ENCODE results near the gene PLEKHA7. TPM values are rescaled to one million over a fixed set of nuclear protein-coding genes. Genes with fewer than 3 reads are reported as not detected.

PLEKHA7 gene
- total RNA-seq, 2 experiments from 2014 or later: 0.47 to 0.50 TPM

DNA sequence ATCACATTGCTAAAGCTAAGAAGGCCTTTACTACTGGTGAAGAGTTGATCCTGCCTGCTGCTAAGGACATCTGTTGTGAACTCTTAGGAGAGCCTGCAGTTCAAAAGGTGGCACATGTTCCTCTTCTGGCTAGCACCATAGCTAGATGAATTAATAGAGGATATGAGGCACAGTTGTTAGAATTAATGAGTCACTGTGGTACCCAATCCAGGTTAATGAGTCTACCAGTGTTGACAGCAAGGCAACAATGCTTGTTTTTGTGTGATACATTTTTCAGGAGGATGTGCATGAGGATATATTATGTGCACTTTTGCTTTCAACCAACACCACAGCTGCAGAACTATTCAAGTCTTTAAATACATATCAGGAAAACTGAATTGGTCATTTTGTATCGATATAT lies 263.8 kb downstream of the PLEKHA7 start:
- Mint-ChIP-seq H3K27me3 (ENCODE audit: low read depth) (no peaks in the 10 kb centered on the region), H3K9me3 (ENCODE audit: insufficient read depth) (no peaks in the 10 kb centered on the region)

DNA sequence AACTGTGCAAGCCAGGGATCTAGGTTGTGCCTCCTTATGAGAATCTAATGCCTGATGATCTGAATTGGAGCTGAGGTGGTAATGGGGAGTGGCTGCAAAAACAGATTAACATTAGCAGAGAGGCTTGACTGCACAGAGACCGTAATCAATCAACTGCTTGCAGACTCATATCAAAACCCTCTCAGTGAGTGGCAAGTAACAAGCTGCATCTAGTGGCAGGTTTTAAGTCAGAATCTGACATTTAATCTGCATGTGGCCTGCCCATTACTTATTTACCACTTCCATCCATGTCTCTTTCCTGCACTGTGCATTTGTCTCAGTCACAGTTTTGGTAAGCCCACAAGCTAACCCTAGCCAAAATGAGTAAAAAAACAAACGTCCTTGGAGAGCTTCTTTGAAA lies 264.5 kb downstream of the PLEKHA7 start:
- CTCF ChIA-PET: interaction anchor here (1.8 to 2.2 kb wide), 2 partner anchors 11 to 36 kb away, joined by 6 to 21 read pairs; partner anchors contain the start of gene C11orf58
- ATAC-seq: no peak

More for the DNA sequence above, 263.8 kb downstream of the PLEKHA7 start:
- H3K27ac Mint-ChIP-seq: no peak overlapping the region
- H3K36me3 Mint-ChIP-seq (ENCODE audit: low read depth): peaks cover 68% of the 10 kb centered on the region
- DNase-seq (no peak), ATAC-seq (no peak)
- H3K4me1 Mint-ChIP-seq (ENCODE audit: low read depth): peaks cover 3% of the 10 kb centered on the region
- ChIA-PET CTCF (interaction anchor here (1.8 to 2.2 kb wide), 2 partner anchors 12 to 36 kb away, joined by 6 to 21 read pairs; partner anchors contain the start of gene C11orf58), POLR2A (interaction anchor here (5.4 kb wide), 1 partner anchor 12 kb away, joined by 39 read pairs; the partner anchor contains the start of gene C11orf58)
- H3K4me3 Mint-ChIP-seq: no peak overlapping the region

GRCh38 chr11:16749092-16749491 lies 265.1 kb downstream of the PLEKHA7 start:
- ChIA-PET CTCF (interaction anchor here (1.8 to 2.2 kb wide), 2 partner anchors 11 to 37 kb away, joined by 6 to 21 read pairs; partner anchors contain the start of gene C11orf58), POLR2A (interaction anchor here (0.6 to 5.4 kb wide), 3 partner anchors 11 to 1775 kb away, joined by 3 to 39 read pairs (median 3); partner anchors contain the start of gene C11orf58)
- no peak for ATAC-seq
- DNase-seq: no peak
- H3K27ac Mint-ChIP-seq: no peak overlapping the region
- peaks cover 76% of the 10 kb centered on the region for H3K36me3 Mint-ChIP-seq (ENCODE audit: low read depth)
- H3K4me1 Mint-ChIP-seq (ENCODE audit: low read depth): peaks cover 9% of the 10 kb centered on the region
- no peak overlapping the region for H3K4me3 Mint-ChIP-seq
- H3K9me3 Mint-ChIP-seq (ENCODE audit: insufficient read depth): no peaks in the 10 kb centered on the region
- no peaks in the 10 kb centered on the region for H3K27me3 Mint-ChIP-seq (ENCODE audit: low read depth)

More for the DNA sequence above, 264.5 kb downstream of the PLEKHA7 start:
- Mint-ChIP-seq H3K27me3 (ENCODE audit: low read depth) (no peaks in the 10 kb centered on the region), H3K9me3 (ENCODE audit: insufficient read depth) (no peaks in the 10 kb centered on the region), H3K4me3 (no peak overlapping the region), H3K27ac (no peak overlapping the region), H3K36me3 (ENCODE audit: low read depth) (peaks cover 73% of the 10 kb centered on the region), H3K4me1 (ENCODE audit: low read depth) (peaks cover 4% of the 10 kb centered on the region)
- POLR2A ChIA-PET: interaction anchor here (0.6 to 5.4 kb wide), 2 partner anchors 11 to 1775 kb away, joined by 3 to 39 read pairs; partner anchors contain the start of gene C11orf58
- no peak for DNase-seq

DNA sequence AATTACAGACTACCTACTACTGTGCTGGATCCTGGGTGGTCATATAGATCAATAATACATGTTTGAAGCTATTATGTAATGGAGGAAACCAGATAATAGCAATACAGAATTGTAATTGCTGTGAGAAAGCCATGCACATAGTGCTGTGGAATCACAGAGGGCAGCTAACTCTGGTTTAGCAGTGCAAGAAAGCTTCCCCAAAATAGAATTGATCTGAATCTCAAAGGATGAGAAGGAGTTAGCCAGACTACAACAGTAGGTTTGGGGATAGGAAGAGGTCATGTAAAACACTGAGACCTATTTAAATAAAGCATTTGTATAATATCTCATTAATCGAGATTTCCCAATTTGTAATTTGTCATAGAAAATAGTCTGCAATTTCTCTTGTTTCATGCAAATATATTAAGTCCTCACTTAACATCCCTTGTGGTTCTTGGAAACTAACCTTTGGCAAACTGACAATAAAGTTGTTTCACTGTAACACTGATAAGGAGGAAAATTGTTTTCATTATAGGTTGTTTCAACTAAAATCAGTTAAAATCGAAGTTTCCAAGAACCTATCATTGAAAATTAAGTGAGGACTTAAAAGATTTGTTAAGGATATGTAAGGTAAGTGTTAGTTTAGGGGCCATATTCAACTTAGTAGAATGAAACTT lies 268.1 kb downstream of the PLEKHA7 start:
- H3K27me3 Mint-ChIP-seq (ENCODE audit: low read depth): no peaks in the 10 kb centered on the region
- ATAC-seq (no peak), DNase-seq (no peak)
- ChIA-PET CTCF (no interaction called here), POLR2A (interaction anchor here (5.4 kb wide), 1 partner anchor 8 kb away, joined by 39 read pairs; the partner anchor contains the start of gene C11orf58)
- no peak overlapping the region for H3K4me3 Mint-ChIP-seq
- peaks cover 25% of the 10 kb centered on the region for H3K4me1 Mint-ChIP-seq (ENCODE audit: low read depth)
- H3K36me3 Mint-ChIP-seq (ENCODE audit: low read depth): peaks cover 71% of the 10 kb centered on the region
- no peak overlapping the region for H3K27ac Mint-ChIP-seq
- no peaks in the 10 kb centered on the region for H3K9me3 Mint-ChIP-seq (ENCODE audit: insufficient read depth)

- ATAC-seq: no peak
- DNase-seq: no peak
- Mint-ChIP-seq H3K4me1 (ENCODE audit: low read depth) (peaks cover 26% of the 10 kb centered on the region), H3K4me3 (no peak overlapping the region), H3K27ac (no peak overlapping the region), H3K36me3 (ENCODE audit: low read depth) (peaks cover 54% of the 10 kb centered on the region), H3K9me3 (ENCODE audit: insufficient read depth) (no peaks in the 10 kb centered on the region), H3K27me3 (ENCODE audit: low read depth) (no peaks in the 10 kb centered on the region)
- ChIA-PET CTCF (no interaction called here), POLR2A (no interaction called here)
Observed at GRCh38 chr11:16744128-16744725, 270.0 kb downstream of the PLEKHA7 start.

DNA sequence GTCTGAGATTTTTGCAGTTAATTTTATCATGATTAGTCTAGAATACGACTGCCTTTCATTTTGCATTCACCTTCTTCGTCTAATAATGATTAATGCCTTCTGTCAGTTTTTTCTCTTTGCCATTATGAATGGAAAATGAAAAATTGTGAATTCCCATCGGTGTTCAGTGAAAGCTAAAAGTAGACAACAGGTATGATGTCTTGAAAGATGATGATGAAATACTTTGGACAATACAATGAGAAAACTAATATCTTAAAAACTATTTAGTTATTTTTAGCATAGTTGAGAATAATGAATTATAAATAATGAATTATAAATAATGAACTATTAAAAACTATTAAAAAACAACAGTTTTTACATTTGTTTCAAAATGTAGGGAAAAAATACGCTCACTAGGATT lies 270.7 kb downstream of the PLEKHA7 start:
- peaks cover 52% of the 10 kb centered on the region for H3K36me3 Mint-ChIP-seq (ENCODE audit: low read depth)
- ATAC-seq: no peak

GRCh38 chr11:16741473-16741872 lies 272.7 kb downstream of the PLEKHA7 start:
- ChIA-PET CTCF (interaction anchor here (0.9 kb wide), 1 partner anchor 128 kb away, joined by 3 read pairs; no protein-coding TSS in a partner anchor), POLR2A (interaction anchor here (0.6 kb wide), 1 partner anchor 20 kb away, joined by 3 read pairs; no protein-coding TSS in a partner anchor)
- peaks cover 40% of the 10 kb centered on the region for H3K36me3 Mint-ChIP-seq (ENCODE audit: low read depth)
- H3K27me3 Mint-ChIP-seq (ENCODE audit: low read depth): no peaks in the 10 kb centered on the region
- H3K27ac Mint-ChIP-seq: no peak overlapping the region
- ATAC-seq: no peak
- H3K4me3 Mint-ChIP-seq: no peak overlapping the region
- H3K9me3 Mint-ChIP-seq (ENCODE audit: insufficient read depth): no peaks in the 10 kb centered on the region
- H3K4me1 Mint-ChIP-seq (ENCODE audit: low read depth): peaks cover 26% of the 10 kb centered on the region
- no peak for DNase-seq

More for the DNA sequence above, 270.7 kb downstream of the PLEKHA7 start:
- Mint-ChIP-seq H3K27ac (no peak overlapping the region), H3K27me3 (ENCODE audit: low read depth) (no peaks in the 10 kb centered on the region), H3K4me1 (ENCODE audit: low read depth) (peaks cover 26% of the 10 kb centered on the region), H3K4me3 (no peak overlapping the region), H3K9me3 (ENCODE audit: insufficient read depth) (no peaks in the 10 kb centered on the region)
- POLR2A ChIA-PET: no interaction called here
- no peak for DNase-seq
- CTCF ChIA-PET: no interaction called here

DNA sequence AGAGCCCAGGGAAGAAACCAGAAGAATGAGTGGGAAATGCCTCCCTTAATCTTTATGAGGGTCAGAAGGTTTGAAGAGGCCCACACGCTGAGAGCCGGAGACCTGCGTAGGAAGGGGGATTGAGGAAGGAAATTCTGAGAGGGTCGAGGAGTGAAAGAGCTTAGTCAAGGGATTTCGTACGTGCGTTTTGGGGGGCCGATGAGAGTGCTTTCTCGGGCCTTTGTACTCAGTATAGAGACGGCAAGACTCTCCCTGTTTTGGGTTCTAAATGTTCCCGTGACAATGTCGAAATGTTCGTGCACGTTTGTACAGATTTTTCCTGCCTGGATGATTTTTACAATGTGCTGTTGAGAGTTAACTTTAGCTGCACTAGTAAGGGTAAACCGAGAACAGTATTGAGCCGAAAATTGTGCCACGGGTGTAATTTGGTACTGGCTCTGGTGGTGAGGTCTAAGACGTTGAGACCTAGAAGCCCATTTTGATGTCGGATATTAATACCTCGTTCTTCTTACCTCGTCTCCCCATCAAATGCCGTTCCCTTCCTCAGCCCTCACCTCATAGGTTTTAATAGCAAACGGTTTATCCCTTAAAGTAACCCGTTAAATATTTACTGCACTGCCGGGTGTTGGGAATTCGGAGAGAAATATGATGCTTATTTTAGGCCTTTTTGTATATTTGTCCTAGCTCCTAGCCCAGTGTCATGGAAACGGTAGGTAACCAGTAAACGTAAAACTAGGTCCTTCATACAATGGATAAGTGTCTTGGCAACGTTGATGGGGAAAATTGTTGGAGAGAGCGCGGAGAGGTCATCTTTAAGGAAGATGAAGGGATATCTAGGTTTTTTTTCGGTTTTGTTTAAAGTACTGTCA lies 275.0 kb downstream of the PLEKHA7 start:
- no peaks in the 10 kb centered on the region for H3K27me3 Mint-ChIP-seq (ENCODE audit: low read depth)
- H3K4me3 Mint-ChIP-seq: no peak overlapping the region

GRCh38 chr11:16738193-16738946 lies 275.8 kb downstream of the PLEKHA7 start, which contains the start of gene C11orf58:
Gene C11orf58 (plus strand): TSS chr11:16738647. CDS start chr11:16738779, 132 bp downstream.
- POLR2A ChIA-PET: interaction anchor here (0.6 to 3.0 kb wide), 8 partner anchors 11 to 340 kb away, joined by 3 to 39 read pairs (median 5); partner anchors contain the start of gene RPS13
- H3K4me3 Mint-ChIP-seq: no peak within 1 kb of the TSS

More for the DNA sequence above, 275.0 kb downstream of the PLEKHA7 start:
- Mint-ChIP-seq H3K36me3 (ENCODE audit: low read depth) (peaks cover 17% of the 10 kb centered on the region), H3K27ac (no peak overlapping the region), H3K9me3 (ENCODE audit: insufficient read depth) (no peaks in the 10 kb centered on the region), H3K4me1 (ENCODE audit: low read depth) (peaks cover 20% of the 10 kb centered on the region)
- CTCF ChIA-PET: interaction anchor here (1.0 to 4.2 kb wide), 2 partner anchors 11 to 14 kb away, joined by 3 to 21 read pairs; no protein-coding TSS in a partner anchor
- DNase-seq (no peak), ATAC-seq (peak; percentile 4)
- POLR2A ChIA-PET: interaction anchor here (1.7 to 3.0 kb wide), 3 partner anchors 10 to 339 kb away, joined by 5 to 39 read pairs (median 12); partner anchors contain the start of gene RPS13

DNA sequence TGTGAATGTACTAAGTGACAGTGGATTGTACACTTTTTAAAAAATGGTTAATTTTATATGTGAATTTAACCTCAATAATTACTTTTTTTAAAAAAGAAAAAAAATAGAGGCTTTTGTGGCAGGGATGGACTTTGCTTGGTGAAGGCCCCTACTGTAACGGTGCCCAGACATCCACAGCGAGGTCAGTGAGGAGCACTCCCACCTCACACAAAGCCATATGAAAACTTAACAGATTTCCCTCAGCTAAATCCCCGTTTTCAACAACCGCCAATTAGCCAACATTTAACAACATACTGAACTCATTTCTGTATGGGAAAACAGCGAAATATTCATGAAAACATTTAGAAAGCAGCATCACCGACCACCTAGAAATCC lies 276.4 kb downstream of the PLEKHA7 start:
- Mint-ChIP-seq H3K27ac (peak overlapping the region; percentile 80), H3K9me3 (ENCODE audit: insufficient read depth) (no peaks in the 10 kb centered on the region), H3K4me3 (no peak overlapping the region), H3K36me3 (ENCODE audit: low read depth) (peaks cover 10% of the 10 kb centered on the region), H3K4me1 (ENCODE audit: low read depth) (peaks cover 13% of the 10 kb centered on the region), H3K27me3 (ENCODE audit: low read depth) (peaks cover 1% of the 10 kb centered on the region)
- POLR2A ChIA-PET: interaction anchor here (0.6 to 3.0 kb wide), 9 partner anchors 11 to 665 kb away, joined by 3 to 39 read pairs (median 5); partner anchors contain the start of gene RPS13
- ATAC-seq: peak; percentile 5
- CTCF ChIA-PET: interaction anchor here (4.2 kb wide), 1 partner anchor 12 kb away, joined by 21 read pairs; no protein-coding TSS in a partner anchor
- DNase-seq: no peak

More at GRCh38 chr11:16738193-16738946, 275.8 kb downstream of the PLEKHA7 start, which contains the start of gene C11orf58:
- DNase-seq (peak; percentile 96), ATAC-seq (peak; percentile 98)
- no peaks in the 10 kb centered on the region for H3K9me3 Mint-ChIP-seq (ENCODE audit: insufficient read depth)
- peak within 1 kb of the TSS; percentile 80 for H3K27ac Mint-ChIP-seq
- peaks cover 14% of the 10 kb centered on the region for H3K36me3 Mint-ChIP-seq (ENCODE audit: low read depth)
- CTCF ChIA-PET: interaction anchor here (1.0 to 4.2 kb wide), 2 partner anchors 11 to 15 kb away, joined by 3 to 21 read pairs; no protein-coding TSS in a partner anchor
- peaks cover 17% of the 10 kb centered on the region for H3K4me1 Mint-ChIP-seq (ENCODE audit: low read depth)
- H3K27me3 Mint-ChIP-seq (ENCODE audit: low read depth): no peaks in the 10 kb centered on the region
